ENCODE measurements around the gene SPART. TPM values are rescaled to one million over a fixed set of nuclear protein-coding genes. Genes with fewer than 3 reads are reported as not detected.

Gene SPART
- total and polyA plus RNA-seq, 9 of the 15 experiments (the other 6 are each of a cell fraction or from before 2014, with no cell fraction given): 18.7 to 79.0 (median 41.0) TPM

- TF ChIP-seq VEZF1 (CRISPR knock-in tag; IDR thresholded peaks at IDR 0.05): peak; percentile 86
- TF ChIP-seq PHF20 (IDR thresholded peaks at IDR 0.05; ENCODE audit: partially characterized antibody): peak; percentile 69
- TF ChIP-seq SP1 (CRISPR knock-in tag; IDR thresholded peaks at IDR 0.05): no peak
- TF ChIP-seq ZNF696 (CRISPR knock-in tag; conservative IDR thresholded peaks at IDR 0.05): no peak
- TF ChIP-seq ZKSCAN8 (CRISPR knock-in tag; IDR thresholded peaks at IDR 0.05): no peak
- TF ChIP-seq GATAD2A (IDR thresholded peaks at IDR 0.05): no peak
- TF ChIP-seq, protein P1, sequence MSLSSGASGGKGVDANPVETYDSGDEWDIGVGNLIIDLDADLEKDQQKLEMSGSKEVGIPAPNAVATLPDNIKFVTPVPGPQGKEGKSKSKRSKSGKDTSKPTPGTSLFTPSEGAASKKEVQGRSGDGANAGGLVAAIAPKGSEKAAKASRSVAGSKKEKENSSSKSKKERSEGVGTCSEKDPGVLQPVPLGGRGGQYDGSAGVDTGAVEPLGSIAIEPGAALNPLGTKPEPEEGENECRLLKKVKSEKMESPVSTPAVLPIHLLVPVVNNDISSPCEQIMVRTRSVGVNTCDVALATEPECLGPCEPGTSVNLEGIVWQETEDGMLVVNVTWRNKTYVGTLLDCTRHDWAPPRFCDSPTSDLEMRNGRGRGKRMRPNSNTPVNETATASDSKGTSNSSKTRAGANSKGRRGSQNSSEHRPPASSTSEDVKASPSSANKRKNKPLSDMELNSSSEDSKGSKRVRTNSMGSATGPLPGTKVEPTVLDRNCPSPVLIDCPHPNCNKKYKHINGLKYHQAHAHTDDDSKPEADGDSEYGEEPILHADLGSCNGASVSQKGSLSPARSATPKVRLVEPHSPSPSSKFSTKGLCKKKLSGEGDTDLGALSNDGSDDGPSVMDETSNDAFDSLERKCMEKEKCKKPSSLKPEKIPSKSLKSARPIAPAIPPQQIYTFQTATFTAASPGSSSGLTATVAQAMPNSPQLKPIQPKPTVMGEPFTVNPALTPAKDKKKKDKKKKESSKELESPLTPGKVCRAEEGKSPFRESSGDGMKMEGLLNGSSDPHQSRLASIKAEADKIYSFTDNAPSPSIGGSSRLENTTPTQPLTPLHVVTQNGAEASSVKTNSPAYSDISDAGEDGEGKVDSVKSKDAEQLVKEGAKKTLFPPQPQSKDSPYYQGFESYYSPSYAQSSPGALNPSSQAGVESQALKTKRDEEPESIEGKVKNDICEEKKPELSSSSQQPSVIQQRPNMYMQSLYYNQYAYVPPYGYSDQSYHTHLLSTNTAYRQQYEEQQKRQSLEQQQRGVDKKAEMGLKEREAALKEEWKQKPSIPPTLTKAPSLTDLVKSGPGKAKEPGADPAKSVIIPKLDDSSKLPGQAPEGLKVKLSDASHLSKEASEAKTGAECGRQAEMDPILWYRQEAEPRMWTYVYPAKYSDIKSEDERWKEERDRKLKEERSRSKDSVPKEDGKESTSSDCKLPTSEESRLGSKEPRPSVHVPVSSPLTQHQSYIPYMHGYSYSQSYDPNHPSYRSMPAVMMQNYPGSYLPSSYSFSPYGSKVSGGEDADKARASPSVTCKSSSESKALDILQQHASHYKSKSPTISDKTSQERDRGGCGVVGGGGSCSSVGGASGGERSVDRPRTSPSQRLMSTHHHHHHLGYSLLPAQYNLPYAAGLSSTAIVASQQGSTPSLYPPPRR (CRISPR knock-in tag; IDR thresholded peaks at IDR 0.05; ENCODE audit: borderline replicate concordance): no peak
- TF ChIP-seq PRMT5 (CRISPR knock-in tag; IDR thresholded peaks at IDR 0.05): no peak
- no peak for TF ChIP-seq KDM1A (IDR thresholded peaks at IDR 0.05)
- TF ChIP-seq ZFP36 (IDR thresholded peaks at IDR 0.05; ENCODE audit: low read depth, low read length, partially characterized antibody): no peak
- TF ChIP-seq ZNF133 (CRISPR knock-in tag; IDR thresholded peaks at IDR 0.05): no peak
- TF ChIP-seq, protein P2, sequence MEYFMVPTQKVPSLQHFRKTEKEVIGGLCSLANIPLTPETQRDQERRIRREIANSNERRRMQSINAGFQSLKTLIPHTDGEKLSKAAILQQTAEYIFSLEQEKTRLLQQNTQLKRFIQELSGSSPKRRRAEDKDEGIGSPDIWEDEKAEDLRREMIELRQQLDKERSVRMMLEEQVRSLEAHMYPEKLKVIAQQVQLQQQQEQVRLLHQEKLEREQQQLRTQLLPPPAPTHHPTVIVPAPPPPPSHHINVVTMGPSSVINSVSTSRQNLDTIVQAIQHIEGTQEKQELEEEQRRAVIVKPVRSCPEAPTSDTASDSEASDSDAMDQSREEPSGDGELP (CRISPR knock-in tag; IDR thresholded peaks at IDR 0.05; ENCODE audit: borderline replicate concordance): peak; percentile 67; the same call in 1 of the 2 replicates
- no peak for TF ChIP-seq TCF15 (CRISPR knock-in tag; IDR thresholded peaks at IDR 0.05)
- TF ChIP-seq ZNF79 (CRISPR knock-in tag; IDR thresholded peaks at IDR 0.05; ENCODE audit: low read depth): no peak
- no peak for TF ChIP-seq GABPB1 (CRISPR knock-in tag; IDR thresholded peaks at IDR 0.05)
- TF ChIP-seq, protein P3, sequence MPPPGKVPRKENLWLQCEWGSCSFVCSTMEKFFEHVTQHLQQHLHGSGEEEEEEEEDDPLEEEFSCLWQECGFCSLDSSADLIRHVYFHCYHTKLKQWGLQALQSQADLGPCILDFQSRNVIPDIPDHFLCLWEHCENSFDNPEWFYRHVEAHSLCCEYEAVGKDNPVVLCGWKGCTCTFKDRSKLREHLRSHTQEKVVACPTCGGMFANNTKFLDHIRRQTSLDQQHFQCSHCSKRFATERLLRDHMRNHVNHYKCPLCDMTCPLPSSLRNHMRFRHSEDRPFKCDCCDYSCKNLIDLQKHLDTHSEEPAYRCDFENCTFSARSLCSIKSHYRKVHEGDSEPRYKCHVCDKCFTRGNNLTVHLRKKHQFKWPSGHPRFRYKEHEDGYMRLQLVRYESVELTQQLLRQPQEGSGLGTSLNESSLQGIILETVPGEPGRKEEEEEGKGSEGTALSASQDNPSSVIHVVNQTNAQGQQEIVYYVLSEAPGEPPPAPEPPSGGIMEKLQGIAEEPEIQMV (tag; conservative IDR thresholded peaks at IDR 0.05; ENCODE audit: low read depth): no peak
- TF ChIP-seq ZFP1 (CRISPR knock-in tag; IDR thresholded peaks at IDR 0.05): no peak
- peak; percentile 97 for TF ChIP-seq CREM (IDR thresholded peaks at IDR 0.05; ENCODE audit: low read depth)
Measured at GRCh38 chr13:36297366-36298338, 48.5 kb downstream of the SPART start, which contains the start of gene CCDC169 (continued).

All from K562 (cell line).